Measurements from ENCODE around the gene SDK1.

DNA sequence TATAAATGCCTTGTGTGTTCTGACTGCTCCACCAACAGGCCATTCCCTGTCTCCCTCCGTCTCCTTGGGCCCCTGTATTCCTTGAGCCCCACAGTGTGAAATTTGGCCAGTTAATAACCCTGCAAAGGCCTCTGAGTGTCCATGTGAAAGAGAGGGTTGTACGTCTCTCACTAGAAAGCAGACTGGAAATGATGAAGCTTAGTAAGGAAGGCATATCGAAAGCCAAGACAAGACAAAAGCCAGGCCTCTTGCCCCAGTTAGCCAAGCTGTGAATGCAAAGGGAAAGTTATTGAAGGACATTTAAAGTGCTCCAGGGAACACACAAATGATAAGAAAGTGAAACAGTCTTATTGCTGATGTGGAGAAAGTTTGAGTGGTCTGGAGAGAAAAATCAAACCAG, 680.2 kb downstream of the SDK1 start:
- TF ChIP-seq, protein P1, sequence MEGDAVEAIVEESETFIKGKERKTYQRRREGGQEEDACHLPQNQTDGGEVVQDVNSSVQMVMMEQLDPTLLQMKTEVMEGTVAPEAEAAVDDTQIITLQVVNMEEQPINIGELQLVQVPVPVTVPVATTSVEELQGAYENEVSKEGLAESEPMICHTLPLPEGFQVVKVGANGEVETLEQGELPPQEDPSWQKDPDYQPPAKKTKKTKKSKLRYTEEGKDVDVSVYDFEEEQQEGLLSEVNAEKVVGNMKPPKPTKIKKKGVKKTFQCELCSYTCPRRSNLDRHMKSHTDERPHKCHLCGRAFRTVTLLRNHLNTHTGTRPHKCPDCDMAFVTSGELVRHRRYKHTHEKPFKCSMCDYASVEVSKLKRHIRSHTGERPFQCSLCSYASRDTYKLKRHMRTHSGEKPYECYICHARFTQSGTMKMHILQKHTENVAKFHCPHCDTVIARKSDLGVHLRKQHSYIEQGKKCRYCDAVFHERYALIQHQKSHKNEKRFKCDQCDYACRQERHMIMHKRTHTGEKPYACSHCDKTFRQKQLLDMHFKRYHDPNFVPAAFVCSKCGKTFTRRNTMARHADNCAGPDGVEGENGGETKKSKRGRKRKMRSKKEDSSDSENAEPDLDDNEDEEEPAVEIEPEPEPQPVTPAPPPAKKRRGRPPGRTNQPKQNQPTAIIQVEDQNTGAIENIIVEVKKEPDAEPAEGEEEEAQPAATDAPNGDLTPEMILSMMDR (IDR thresholded peaks at IDR 0.05 in 2 of 3, conservative IDR thresholded peaks at IDR 0.05 in 1 of 3; ENCODE audit: control insufficient read depth in 2 of 3, extremely low read depth in 1 of 3, insufficient read depth in 1 of 3, low read depth in 3 of 3, low read length in 3 of 3) = no peak
- TF ChIP-seq CREB1 (IDR thresholded peaks at IDR 0.05; ENCODE audit: low read depth) (no peak), POLR2A (IDR thresholded peaks at IDR 0.05; ENCODE audit: low read depth, low read length) (no peak), NR2C1 (IDR thresholded peaks at IDR 0.05) (no peak), HCFC1 (IDR thresholded peaks at IDR 0.05; ENCODE audit: low read length) (no peak), EZH2 (IDR thresholded peaks at IDR 0.05; ENCODE audit: borderline replicate concordance, control insufficient read depth, low read depth, low read length) (no peak), ZNF274 (IDR thresholded peaks at IDR 0.05; ENCODE audit: insufficient read depth, insufficient read length) (no peak), ZNF24 (IDR thresholded peaks at IDR 0.05) (no peak), ZNF207 (IDR thresholded peaks at IDR 0.05; ENCODE audit: borderline replicate concordance) (no peak), SMC3 (IDR thresholded peaks at IDR 0.05; ENCODE audit: borderline replicate concordance, low read length) (no peak), POLR2AphosphoS5 (IDR thresholded peaks at IDR 0.05; ENCODE audit: low read length) (no peak), EGR1 (IDR thresholded peaks at IDR 0.05; ENCODE audit: borderline replicate concordance in 1 of 2, low read depth in 2 of 2, low read length in 2 of 2) (no peak)
- TF ChIP-seq, protein P2, sequence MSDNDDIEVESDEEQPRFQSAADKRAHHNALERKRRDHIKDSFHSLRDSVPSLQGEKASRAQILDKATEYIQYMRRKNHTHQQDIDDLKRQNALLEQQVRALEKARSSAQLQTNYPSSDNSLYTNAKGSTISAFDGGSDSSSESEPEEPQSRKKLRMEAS (IDR thresholded peaks at IDR 0.05; ENCODE audit: low read depth, low read length) = no peak
- TF ChIP-seq, protein P3, sequence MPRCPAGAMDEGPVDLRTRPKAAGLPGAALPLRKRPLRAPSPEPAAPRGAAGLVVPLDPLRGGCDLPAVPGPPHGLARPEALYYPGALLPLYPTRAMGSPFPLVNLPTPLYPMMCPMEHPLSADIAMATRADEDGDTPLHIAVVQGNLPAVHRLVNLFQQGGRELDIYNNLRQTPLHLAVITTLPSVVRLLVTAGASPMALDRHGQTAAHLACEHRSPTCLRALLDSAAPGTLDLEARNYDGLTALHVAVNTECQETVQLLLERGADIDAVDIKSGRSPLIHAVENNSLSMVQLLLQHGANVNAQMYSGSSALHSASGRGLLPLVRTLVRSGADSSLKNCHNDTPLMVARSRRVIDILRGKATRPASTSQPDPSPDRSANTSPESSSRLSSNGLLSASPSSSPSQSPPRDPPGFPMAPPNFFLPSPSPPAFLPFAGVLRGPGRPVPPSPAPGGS (IDR thresholded peaks at IDR 0.05; ENCODE audit: borderline replicate concordance, insufficient read depth, low read depth, low read length, poor library complexity, severe bottlenecking) = no peak

Data from GM12878 (cell line).